ENCODE results near the gene NT5DC3. TPM values are rescaled to one million over a fixed set of nuclear protein-coding genes. Genes with fewer than 3 reads are reported as not detected.

NT5DC3 gene
- total RNA-seq, 3 donors from 2014 or later, result 3.8 to 19.9 (median 12.5) TPM

GRCh38 chr12:103865151-103865730, 24.2 kb upstream of the NT5DC3 start:
- no peak for DNase-seq (ENCODE audit: low spot score in 2 of 2)
- no peaks in the 10 kb centered on the region for H3K4me1 ChIP-seq
- TF ChIP-seq POLR2A (IDR thresholded peaks at IDR 0.05), result no peak
- TF ChIP-seq CTCF (IDR thresholded peaks at IDR 0.05), result no peak
- no peak for TF ChIP-seq POLR2AphosphoS5 (IDR thresholded peaks at IDR 0.05)
- H3K36me3 ChIP-seq, result no peaks in the 10 kb centered on the region
- H3K4me3 ChIP-seq, result no peak overlapping the region
- no peaks in the 10 kb centered on the region for H3K9me3 ChIP-seq
- H3K27me3 ChIP-seq, result no peaks in the 10 kb centered on the region
- H3K27ac ChIP-seq, result no peak overlapping the region
- intact Hi-C loops (cut with DNase I; ENCODE audit: low total_unique reads), result no loop called here

GRCh38 chr12:103864710-103865109, 23.7 kb upstream of the NT5DC3 start:
- TF ChIP-seq POLR2A (IDR thresholded peaks at IDR 0.05), result no peak
- no peak for TF ChIP-seq POLR2AphosphoS5 (IDR thresholded peaks at IDR 0.05)
- TF ChIP-seq CTCF (IDR thresholded peaks at IDR 0.05), result no peak
- no peaks in the 10 kb centered on the region for H3K36me3 ChIP-seq
- no peak overlapping the region for H3K4me3 ChIP-seq
- no peaks in the 10 kb centered on the region for H3K4me1 ChIP-seq
- H3K9me3 ChIP-seq, result no peaks in the 10 kb centered on the region
- no peaks in the 10 kb centered on the region for H3K27me3 ChIP-seq
- intact Hi-C loops (cut with DNase I; ENCODE audit: low total_unique reads), result no loop called here
- no peak overlapping the region for H3K27ac ChIP-seq
- DNase-seq (ENCODE audit: low spot score in 2 of 2), result no peak

- TF ChIP-seq POLR2AphosphoS5 (IDR thresholded peaks at IDR 0.05) (peak in 1 of 3 donors; percentile 46), CTCF (IDR thresholded peaks at IDR 0.05) (no peak), POLR2A (IDR thresholded peaks at IDR 0.05) (no peak)
- Histone ChIP-seq H3K9me3 (no peaks in the 10 kb centered on the region), H3K4me1 (no peaks in the 10 kb centered on the region), H3K36me3 (no peaks in the 10 kb centered on the region), H3K4me3 (no peak overlapping the region), H3K27me3 (no peaks in the 10 kb centered on the region), H3K27ac (peak overlapping the region; percentile 29 to 50)
- DNase-seq (ENCODE audit: low spot score in 2 of 2), result peak in 1 of 2 donors; percentile 48
- intact Hi-C loops (cut with DNase I; ENCODE audit: low total_unique reads), result no loop called here
Measured at GRCh38 chr12:103858953-103859601, 18.0 kb upstream of the NT5DC3 start.

- Histone ChIP-seq H3K36me3 (no peaks in the 10 kb centered on the region), H3K27ac (peak overlapping the region in 1 of 2 donors; percentile 50), H3K9me3 (no peaks in the 10 kb centered on the region), H3K27me3 (no peaks in the 10 kb centered on the region), H3K4me1 (no peaks in the 10 kb centered on the region), H3K4me3 (no peak overlapping the region)
- no peak for DNase-seq (ENCODE audit: low spot score in 2 of 2)
- TF ChIP-seq POLR2AphosphoS5 (IDR thresholded peaks at IDR 0.05) (no peak), CTCF (IDR thresholded peaks at IDR 0.05) (no peak), POLR2A (IDR thresholded peaks at IDR 0.05) (no peak)
- intact Hi-C loops (cut with DNase I; ENCODE audit: low total_unique reads), result no loop called here
Measured at GRCh38 chr12:103858335-103858734, 17.3 kb upstream of the NT5DC3 start.

- no peaks in the 10 kb centered on the region for H3K4me1 ChIP-seq
- H3K9me3 ChIP-seq, result no peaks in the 10 kb centered on the region
- no peaks in the 10 kb centered on the region for H3K27me3 ChIP-seq
- intact Hi-C loops (cut with DNase I; ENCODE audit: low total_unique reads), result no loop called here
- no peak overlapping the region for H3K27ac ChIP-seq
- H3K36me3 ChIP-seq, result no peaks in the 10 kb centered on the region
- H3K4me3 ChIP-seq, result no peak overlapping the region
- no peak for DNase-seq (ENCODE audit: low spot score in 2 of 2)
- TF ChIP-seq POLR2A (IDR thresholded peaks at IDR 0.05) (no peak), POLR2AphosphoS5 (IDR thresholded peaks at IDR 0.05) (no peak), CTCF (IDR thresholded peaks at IDR 0.05) (no peak)
Measured at GRCh38 chr12:103857164-103857563, 16.1 kb upstream of the NT5DC3 start.

All from breast epithelium (tissue), 4 donors.